Measurements from ENCODE around the gene HARS1. TPM values are rescaled to one million over a fixed set of nuclear protein-coding genes. Genes with fewer than 3 reads are reported as not detected.

The HARS1 gene
- total and polyA plus RNA-seq, 2 of the 13 experiments (the other 11 are each of a cell fraction or from before 2014, with no cell fraction given): 36.9 to 66.2 TPM

- no peak for TF ChIP-seq GATA4 (IDR thresholded peaks at IDR 0.05; ENCODE audit: borderline replicate concordance, low read depth)
- peak; percentile 82 for TF ChIP-seq TBL1XR1 (IDR thresholded peaks at IDR 0.05; ENCODE audit: borderline replicate concordance, low read length, partially characterized antibody)
- peak; percentile 15; the same call in 1 of the 2 replicates for TF ChIP-seq ZNF3 (CRISPR knock-in tag; IDR thresholded peaks at IDR 0.05)
- TF ChIP-seq KDM1A (CRISPR knock-in tag; IDR thresholded peaks at IDR 0.05): 0 out of 2 replicates have a peak, but pooled peaks have one; percentile 14
- TF ChIP-seq ZNF367 (CRISPR knock-in tag; IDR thresholded peaks at IDR 0.05; ENCODE audit: borderline replicate concordance): no peak
- TF ChIP-seq ZNF660 (CRISPR knock-in tag; IDR thresholded peaks at IDR 0.05; ENCODE audit: borderline replicate concordance, low read depth): peak; percentile 55; the same call in 1 of the 2 replicates
- TF ChIP-seq ZBTB43 (CRISPR knock-in tag; conservative IDR thresholded peaks at IDR 0.05): peak; percentile 37; the same call in 1 of the 2 replicates
- TF ChIP-seq PAXIP1 (CRISPR knock-in tag; conservative IDR thresholded peaks at IDR 0.05): peak; percentile 94
- TF ChIP-seq SMAD9 (CRISPR knock-in tag; IDR thresholded peaks at IDR 0.05): no peak
- no peak for TF ChIP-seq SATB2 (CRISPR knock-in tag; IDR thresholded peaks at IDR 0.05)
- no peak; the same call in 1 of the 2 replicates for TF ChIP-seq ZFP41 (CRISPR knock-in tag; IDR thresholded peaks at IDR 0.05; ENCODE audit: borderline replicate concordance)
- TF ChIP-seq ZNF468 (CRISPR knock-in tag; IDR thresholded peaks at IDR 0.05): no peak
- TF ChIP-seq ZNF678 (CRISPR knock-in tag; IDR thresholded peaks at IDR 0.05): peak; percentile 55; the same call in 1 of the 2 replicates
- TF ChIP-seq ZNF556 (CRISPR knock-in tag; IDR thresholded peaks at IDR 0.05; ENCODE audit: borderline replicate concordance): peak; percentile 90
- peak; percentile 68; the same call in 1 of the 2 replicates for TF ChIP-seq HES4 (CRISPR knock-in tag; IDR thresholded peaks at IDR 0.05; ENCODE audit: borderline replicate concordance)
- no peak for TF ChIP-seq MTA3 (CRISPR knock-in tag; IDR thresholded peaks at IDR 0.05)
- TF ChIP-seq SMYD3 (CRISPR knock-in tag; IDR thresholded peaks at IDR 0.05): no peak
- TF ChIP-seq FOXJ3 (CRISPR knock-in tag; IDR thresholded peaks at IDR 0.05; ENCODE audit: borderline replicate concordance): peak; percentile 61; the same call in 1 of the 2 replicates
- no peak; the same call in 1 of the 2 replicates for TF ChIP-seq AHDC1 (CRISPR knock-in tag; IDR thresholded peaks at IDR 0.05; ENCODE audit: borderline replicate concordance)
Measured at GRCh38 chr5:140639148-140639981, 51.8 kb downstream of the HARS1 start, which contains the start of gene TMCO6 (continued).
